ENCODE measurements around the gene MRPL43.

- TF ChIP-seq, protein P1, sequence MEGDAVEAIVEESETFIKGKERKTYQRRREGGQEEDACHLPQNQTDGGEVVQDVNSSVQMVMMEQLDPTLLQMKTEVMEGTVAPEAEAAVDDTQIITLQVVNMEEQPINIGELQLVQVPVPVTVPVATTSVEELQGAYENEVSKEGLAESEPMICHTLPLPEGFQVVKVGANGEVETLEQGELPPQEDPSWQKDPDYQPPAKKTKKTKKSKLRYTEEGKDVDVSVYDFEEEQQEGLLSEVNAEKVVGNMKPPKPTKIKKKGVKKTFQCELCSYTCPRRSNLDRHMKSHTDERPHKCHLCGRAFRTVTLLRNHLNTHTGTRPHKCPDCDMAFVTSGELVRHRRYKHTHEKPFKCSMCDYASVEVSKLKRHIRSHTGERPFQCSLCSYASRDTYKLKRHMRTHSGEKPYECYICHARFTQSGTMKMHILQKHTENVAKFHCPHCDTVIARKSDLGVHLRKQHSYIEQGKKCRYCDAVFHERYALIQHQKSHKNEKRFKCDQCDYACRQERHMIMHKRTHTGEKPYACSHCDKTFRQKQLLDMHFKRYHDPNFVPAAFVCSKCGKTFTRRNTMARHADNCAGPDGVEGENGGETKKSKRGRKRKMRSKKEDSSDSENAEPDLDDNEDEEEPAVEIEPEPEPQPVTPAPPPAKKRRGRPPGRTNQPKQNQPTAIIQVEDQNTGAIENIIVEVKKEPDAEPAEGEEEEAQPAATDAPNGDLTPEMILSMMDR (IDR thresholded peaks at IDR 0.05 in 2 of 3, conservative IDR thresholded peaks at IDR 0.05 in 1 of 3; ENCODE audit: borderline replicate concordance in 1 of 3, insufficient read depth in 1 of 3, low read depth in 2 of 3, low read length in 2 of 3), result no peak
- TF ChIP-seq REST (IDR thresholded peaks at IDR 0.05; ENCODE audit: low read depth) (no peak), RAD21 (IDR thresholded peaks at IDR 0.05; ENCODE audit: low read depth) (no peak), TCF7L2 (IDR thresholded peaks at IDR 0.05; ENCODE audit: borderline replicate concordance, extremely low read depth, insufficient read depth, insufficient read length) (no peak), EZH2phosphoT487 (IDR thresholded peaks at IDR 0.05; ENCODE audit: borderline replicate concordance) (no peak), EZH2 (IDR thresholded peaks at IDR 0.05) (no peak), POLR2AphosphoS5 (IDR thresholded peaks at IDR 0.05; ENCODE audit: low read depth, low read length) (no peak), ZNF274 (IDR thresholded peaks at IDR 0.05; ENCODE audit: low read depth, low read length) (no peak), SIN3A (IDR thresholded peaks at IDR 0.05; ENCODE audit: low read depth) (no peak)
- TF ChIP-seq, protein P2, sequence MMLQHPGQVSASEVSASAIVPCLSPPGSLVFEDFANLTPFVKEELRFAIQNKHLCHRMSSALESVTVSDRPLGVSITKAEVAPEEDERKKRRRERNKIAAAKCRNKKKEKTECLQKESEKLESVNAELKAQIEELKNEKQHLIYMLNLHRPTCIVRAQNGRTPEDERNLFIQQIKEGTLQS (IDR thresholded peaks at IDR 0.05), result no peak
Measured at GRCh38 chr10:100966887-100967286, 20.4 kb downstream of the MRPL43 start.

Measured in HCT116 (cell line).